Measurements from ENCODE around the gene RICTOR.
A peak's percentile ranks its signal among the peaks of the same experiment; 100 is the strongest.

Gene RICTOR

GRCh38 chr5:39019254-39019653 is 54.9 kb downstream of the RICTOR start:
- Histone ChIP-seq H2BK120ac (ENCODE audit: low read depth, low read length) (no peak overlapping the region), H2AK5ac (ENCODE audit: low read length, severe bottlenecking) (no peak overlapping the region), H2BK12ac (ENCODE audit: low read length in 2 of 2) (no peak overlapping the region), H2AFZ (ENCODE audit: low read depth, low read length) (no peak overlapping the region), H3K4ac (ENCODE audit: low read depth in 1 of 2, low read length in 2 of 2) (no peak overlapping the region), H2BK15ac (ENCODE audit: low read depth, poor library complexity, severe bottlenecking) (no peak overlapping the region), H4K91ac (ENCODE audit: low read length) (no peak overlapping the region), H2BK5ac (ENCODE audit: low read depth, low read length, poor library complexity, severe bottlenecking) (no peak overlapping the region), H3K27ac (ENCODE audit: low read length, poor library complexity, severe bottlenecking) (no peak overlapping the region), H3K14ac (ENCODE audit: low read length in 2 of 2) (no peak overlapping the region), H3K4me3 (ENCODE audit: insufficient read depth in 1 of 2, low read depth in 1 of 2, low read length in 2 of 2) (no peak overlapping the region), H3K79me1 (replicated peaks; ENCODE audit: low read length, poor library complexity, severe bottlenecking) (peaks cover 13% of the 10 kb centered on the region), H3K4me2 (ENCODE audit: low read length, poor library complexity, severe bottlenecking) (no peak overlapping the region), H3K9ac (ENCODE audit: low read length) (no peak overlapping the region), H3K18ac (ENCODE audit: low read depth in 1 of 2, low read length in 2 of 2) (no peak overlapping the region), H3K27me3 (ENCODE audit: control insufficient read depth in 1 of 2, insufficient read depth in 1 of 2, low read length in 2 of 2) (no peaks in the 10 kb centered on the region), H3K36me3 (ENCODE audit: control insufficient read depth in 1 of 2, insufficient read depth in 2 of 2, low read depth in 1 of 2, low read length in 2 of 2) (peaks cover 0 to 26% of the 10 kb centered on the region in 2 experiments), H3K9me3 (ENCODE audit: control insufficient read depth, low read length) (no peaks in the 10 kb centered on the region), H3K4me1 (ENCODE audit: control insufficient read depth, insufficient read depth, low read depth, low read length) (peaks cover 5% of the 10 kb centered on the region), H3K23ac (ENCODE audit: low read length in 2 of 2) (no peak overlapping the region), H4K8ac (ENCODE audit: low read length) (no peak overlapping the region)
- DNase-seq = no peak
- 89% methylated on average over 4 of the region's 4 CpGs for WGBS

GRCh38 chr5:39017504-39017903 is 56.7 kb downstream of the RICTOR start:
- WGBS = 96% methylated on average over 2 of the region's 2 CpGs

GRCh38 chr5:39016587-39017275 is 57.5 kb downstream of the RICTOR start:
- H3K27me3 ChIP-seq (ENCODE audit: control insufficient read depth in 1 of 2, insufficient read depth in 1 of 2, low read length in 2 of 2) = no peaks in the 10 kb centered on the region
- H3K4ac ChIP-seq (ENCODE audit: low read depth in 1 of 2, low read length in 2 of 2) = no peak overlapping the region
- no peak overlapping the region for H3K14ac ChIP-seq (ENCODE audit: low read length in 2 of 2)
- no peak for DNase-seq
- peaks cover 2% of the 10 kb centered on the region for H3K4me1 ChIP-seq (ENCODE audit: control insufficient read depth, insufficient read depth, low read depth, low read length)
- H2AFZ ChIP-seq (ENCODE audit: low read depth, low read length) = no peak overlapping the region
- H2AK5ac ChIP-seq (ENCODE audit: low read length, severe bottlenecking) = no peak overlapping the region
- H3K9ac ChIP-seq (ENCODE audit: low read length) = peak overlapping the region; percentile 92
- WGBS = 100% methylated on average over 1 of the region's 1 CpG
- H2BK15ac ChIP-seq (ENCODE audit: low read depth, poor library complexity, severe bottlenecking) = no peak overlapping the region
- H3K9me3 ChIP-seq (ENCODE audit: control insufficient read depth, low read length) = peaks cover 4% of the 10 kb centered on the region
- no peak overlapping the region for H2BK120ac ChIP-seq (ENCODE audit: low read depth, low read length)
- H4K91ac ChIP-seq (ENCODE audit: low read length) = no peak overlapping the region
- H2BK5ac ChIP-seq (ENCODE audit: low read depth, low read length, poor library complexity, severe bottlenecking) = no peak overlapping the region
- H4K8ac ChIP-seq (ENCODE audit: low read length) = no peak overlapping the region
- no peak overlapping the region for H3K27ac ChIP-seq (ENCODE audit: low read length, poor library complexity, severe bottlenecking)
- H3K36me3 ChIP-seq (ENCODE audit: control insufficient read depth in 1 of 2, insufficient read depth in 2 of 2, low read depth in 1 of 2, low read length in 2 of 2) = peaks cover 0 to 37% of the 10 kb centered on the region in 2 experiments
- H3K79me1 ChIP-seq (replicated peaks; ENCODE audit: low read length, poor library complexity, severe bottlenecking) = peaks cover 15% of the 10 kb centered on the region
- H3K4me2 ChIP-seq (ENCODE audit: low read length, poor library complexity, severe bottlenecking) = no peak overlapping the region
- H3K23ac ChIP-seq (ENCODE audit: low read length in 2 of 2) = no peak overlapping the region
- no peak overlapping the region for H3K4me3 ChIP-seq (ENCODE audit: insufficient read depth in 1 of 2, low read depth in 1 of 2, low read length in 2 of 2)
- no peak overlapping the region for H3K18ac ChIP-seq (ENCODE audit: low read depth in 1 of 2, low read length in 2 of 2)
- H2BK12ac ChIP-seq (ENCODE audit: low read length in 2 of 2) = no peak overlapping the region

More at GRCh38 chr5:39017504-39017903, 56.7 kb downstream of the RICTOR start:
- H2AFZ ChIP-seq (ENCODE audit: low read depth, low read length) = no peak overlapping the region
- no peak overlapping the region for H2BK120ac ChIP-seq (ENCODE audit: low read depth, low read length)
- H3K27me3 ChIP-seq (ENCODE audit: control insufficient read depth in 1 of 2, insufficient read depth in 1 of 2, low read length in 2 of 2) = no peaks in the 10 kb centered on the region
- no peak overlapping the region for H3K23ac ChIP-seq (ENCODE audit: low read length in 2 of 2)
- H4K91ac ChIP-seq (ENCODE audit: low read length) = no peak overlapping the region
- no peak overlapping the region for H2BK12ac ChIP-seq (ENCODE audit: low read length in 2 of 2)
- H3K36me3 ChIP-seq (ENCODE audit: control insufficient read depth in 1 of 2, insufficient read depth in 2 of 2, low read depth in 1 of 2, low read length in 2 of 2) = peaks cover 0 to 29% of the 10 kb centered on the region in 2 experiments
- H3K18ac ChIP-seq (ENCODE audit: low read depth in 1 of 2, low read length in 2 of 2) = no peak overlapping the region
- H3K9ac ChIP-seq (ENCODE audit: low read length) = no peak overlapping the region
- no peak for DNase-seq
- no peak overlapping the region for H3K4ac ChIP-seq (ENCODE audit: low read depth in 1 of 2, low read length in 2 of 2)
- H3K4me3 ChIP-seq (ENCODE audit: insufficient read depth in 1 of 2, low read depth in 1 of 2, low read length in 2 of 2) = no peak overlapping the region
- peaks cover 5% of the 10 kb centered on the region for H3K4me1 ChIP-seq (ENCODE audit: control insufficient read depth, insufficient read depth, low read depth, low read length)
- H2AK5ac ChIP-seq (ENCODE audit: low read length, severe bottlenecking) = no peak overlapping the region
- no peak overlapping the region for H2BK15ac ChIP-seq (ENCODE audit: low read depth, poor library complexity, severe bottlenecking)
- H3K79me1 ChIP-seq (replicated peaks; ENCODE audit: low read length, poor library complexity, severe bottlenecking) = peaks cover 13% of the 10 kb centered on the region
- H3K4me2 ChIP-seq (ENCODE audit: low read length, poor library complexity, severe bottlenecking) = no peak overlapping the region
- H4K8ac ChIP-seq (ENCODE audit: low read length) = no peak overlapping the region
- H3K14ac ChIP-seq (ENCODE audit: low read length in 2 of 2) = no peak overlapping the region
- H3K27ac ChIP-seq (ENCODE audit: low read length, poor library complexity, severe bottlenecking) = no peak overlapping the region
- no peaks in the 10 kb centered on the region for H3K9me3 ChIP-seq (ENCODE audit: control insufficient read depth, low read length)
- H2BK5ac ChIP-seq (ENCODE audit: low read depth, low read length, poor library complexity, severe bottlenecking) = no peak overlapping the region

GRCh38 chr5:39015743-39016586 is 58.2 kb downstream of the RICTOR start:
- H2AK5ac ChIP-seq (ENCODE audit: low read length, severe bottlenecking) = no peak overlapping the region
- no peak overlapping the region for H3K18ac ChIP-seq (ENCODE audit: low read depth in 1 of 2, low read length in 2 of 2)
- no peaks in the 10 kb centered on the region for H3K27me3 ChIP-seq (ENCODE audit: control insufficient read depth in 1 of 2, insufficient read depth in 1 of 2, low read length in 2 of 2)
- H3K79me1 ChIP-seq (replicated peaks; ENCODE audit: low read length, poor library complexity, severe bottlenecking) = peaks cover 16% of the 10 kb centered on the region
- H3K23ac ChIP-seq (ENCODE audit: low read length in 2 of 2) = no peak overlapping the region
- H2AFZ ChIP-seq (ENCODE audit: low read depth, low read length) = no peak overlapping the region
- DNase-seq = peak; percentile 73
- no peak overlapping the region for H2BK15ac ChIP-seq (ENCODE audit: low read depth, poor library complexity, severe bottlenecking)
- no peak overlapping the region for H3K14ac ChIP-seq (ENCODE audit: low read length in 2 of 2)
- H3K27ac ChIP-seq (ENCODE audit: low read length, poor library complexity, severe bottlenecking) = peak overlapping the region; percentile 70
- H3K4me3 ChIP-seq (ENCODE audit: insufficient read depth in 1 of 2, low read depth in 1 of 2, low read length in 2 of 2) = peak overlapping the region in 1 of 2 experiments; percentile 38
- H2BK120ac ChIP-seq (ENCODE audit: low read depth, low read length) = no peak overlapping the region
- no peak overlapping the region for H3K4ac ChIP-seq (ENCODE audit: low read depth in 1 of 2, low read length in 2 of 2)
- no peak overlapping the region for H3K4me2 ChIP-seq (ENCODE audit: low read length, poor library complexity, severe bottlenecking)
- no peak overlapping the region for H4K8ac ChIP-seq (ENCODE audit: low read length)
- WGBS = 86% methylated on average over 3 of the region's 4 CpGs
- no peak overlapping the region for H2BK12ac ChIP-seq (ENCODE audit: low read length in 2 of 2)
- H3K9me3 ChIP-seq (ENCODE audit: control insufficient read depth, low read length) = peaks cover 4% of the 10 kb centered on the region
- peak overlapping the region; percentile 92 for H3K9ac ChIP-seq (ENCODE audit: low read length)
- H2BK5ac ChIP-seq (ENCODE audit: low read depth, low read length, poor library complexity, severe bottlenecking) = no peak overlapping the region
- peaks cover 6 to 45% of the 10 kb centered on the region in 2 experiments for H3K36me3 ChIP-seq (ENCODE audit: control insufficient read depth in 1 of 2, insufficient read depth in 2 of 2, low read depth in 1 of 2, low read length in 2 of 2)
- H4K91ac ChIP-seq (ENCODE audit: low read length) = no peak overlapping the region
- H3K4me1 ChIP-seq (ENCODE audit: control insufficient read depth, insufficient read depth, low read depth, low read length) = no peaks in the 10 kb centered on the region
